Adrenal gland (tissue), 12 donors: ENCODE measurements around the gene GPLD1. TPM values are rescaled to one million over a fixed set of nuclear protein-coding genes. Genes with fewer than 3 reads are reported as not detected.
"Not testable (repeated sequence)": the region's sequence is repeated elsewhere in the genome, so short reads cannot be mapped to it uniquely, and the experiment has no call there.

ENCODE experiments used
- DNase-seq, 7 donors: peaks; one replicate each; pipeline ENCODE4 v3.0.0-alpha.2; 2019 to 2020
- H3K27ac ChIP-seq, 5 donors: fragments of 200-600 bp; sonication (generic) in 4 of 5; 1 replicate in 3 of 5; 2 replicates in 2 of 5; pipeline versions ENCODE4 v1.5.1 to v1.8.0; 2016 to 2020; ENCODE audit warnings: mild to moderate bottlenecking in 1 of 5
- H3K27me3 ChIP-seq: fragments of 200-600 bp; 2 replicates; pipeline ENCODE4 v1.8.0; 2021
- H3K36me3 ChIP-seq, 2 donors: fragments of 200-600 bp; replicated peaks in 1 of 2; 1 replicate in 1 of 2; 2 replicates in 1 of 2; pipeline versions ENCODE4 v1.5.1 to v1.8.0; 2018 to 2022
- H3K4me1 ChIP-seq, 2 donors: fragments of 200-600 bp; replicated peaks in 1 of 2; 1 replicate in 1 of 2; 2 replicates in 1 of 2; pipeline versions ENCODE4 v1.5.1 to v1.8.0; 2018 to 2021
- H3K4me3 ChIP-seq, 4 donors: fragments of 200-600 bp; sonication (generic) in 3 of 4; one replicate each; pipeline ENCODE4 v1.5.1; 2016 to 2018
- H3K9me3 ChIP-seq, 3 donors: fragments of 200-600 bp; sonication (generic) in 1 of 3; replicated peaks in 1 of 3; 1 replicate in 2 of 3; 2 replicates in 1 of 3; pipeline versions ENCODE4 v1.5.1 to v1.8.0; 2016 to 2021
- CTCF ChIP-seq, 6 experiments: fragments of 450-650 bp in 4 of 6; fragments of 200-600 bp in 2 of 6; sonication (generic) in 1 of 6; IDR thresholded peaks; 1 replicate in 5 of 6; 2 replicates in 1 of 6; pipeline versions ENCODE4 v1.5.1 to v1.8.0; 2016 to 2021; ENCODE audit warnings: antibody characterized with exemption in 6 of 6, mild to moderate bottlenecking in 2 of 6, moderate library complexity in 1 of 6
- POLR2A ChIP-seq, 2 donors: fragments of 450-650 bp; IDR thresholded peaks; one replicate each; pipeline ENCODE4 v1.6.1; 2017; ENCODE audit warnings: antibody characterized with exemption in 2 of 2, mild to moderate bottlenecking in 2 of 2, moderate library complexity in 1 of 2
- WGBS, 4 donors: extraction: QIAGEN DNeasy Blood & Tissue Kit in 2 of 4; methylation state at CpG; one replicate each; pipeline versions ENCODE4 v1.1.5 to v1.1.7; 2013 to 2017; 5-methylcytosine and 5-hydroxymethylcytosine counted together
- intact Hi-C, 2 donors: fragments of 100-400 bp; cut with DNase I; formaldehyde crosslinking; loops; one replicate each; pipeline versions ENCODE4 v1.14.1 to v1.15.0; 2022 to 2023
- polyA plus RNA-seq, 3 donors: library from polyadenylated mRNA; stranded (reverse); fragments of 200-250 nt in 2 of 3; fragments of 350-450 nt in 1 of 3; fragmentation: Illumina TruSeq in 1 of 3; extraction: RNeasy Lipid Tissue Mini Kit (QIAGEN cat#74804) in 1 of 3; gene quantifications; one replicate each; pipeline ENCODE4 v1.2.3, GENCODE V29; 2013 to 2014
- total RNA-seq, 9 donors: library from RNA; depleted of rRNA in 4 of 9; stranded (reverse); fragments of >200 nt in 4 of 9; fragments of 120-200 nt in 1 of 9; fragmentation: NEBNext Ultra II Directional in 1 of 9; extraction: Animal tissue kit (Norgen Biotek cat#: 25700) in 1 of 9; gene quantifications; one replicate each; pipeline versions ENCODE4 v1.1.0 to v1.2.4, GENCODE V29; 2013 to 2023
- donor health status: healthy with polysubstance abuse.
- donor health status: Bipolar disorder and iron deficiency.
- donor health status: DM: yes; HTN: yes; CAD: no.
- donor health status: DM: no; HTN: no; CAD: no.
- donor health status: DM: no; HTN: no; CAD: no.
- donor health status: DM: yes; HTN: yes; CAD: no.

Gene GPLD1
- total and polyA plus RNA-seq, 12 donors = 0.34 to 1.8 (median 0.98) TPM

- no peak for DNase-seq
- H3K4me1 ChIP-seq = no peaks in the 10 kb centered on the region
- H3K36me3 ChIP-seq = peaks cover 0 to 85% of the 10 kb centered on the region in 2 donors
- no peaks in the 10 kb centered on the region for H3K9me3 ChIP-seq
- H3K4me3 ChIP-seq = no peak overlapping the region
- intact Hi-C loops = no loop called here
- no peaks in the 10 kb centered on the region for H3K27me3 ChIP-seq
- TF ChIP-seq POLR2A (IDR thresholded peaks at IDR 0.05) = no peak
- no peak for TF ChIP-seq CTCF (IDR thresholded peaks at IDR 0.05)
- no peak overlapping the region for H3K27ac ChIP-seq
These were observed 69.9 kb downstream of the GPLD1 start for GRCh38 chr6:24419526-24419925.

GRCh38 chr6:24415753-24416152, 73.6 kb downstream of the GPLD1 start:
- intact Hi-C loops = no loop called here
- peaks cover 0 to 79% of the 10 kb centered on the region in 2 donors for H3K36me3 ChIP-seq
- no peaks in the 10 kb centered on the region for H3K27me3 ChIP-seq
- no peak overlapping the region for H3K4me3 ChIP-seq
- H3K4me1 ChIP-seq = no peaks in the 10 kb centered on the region
- DNase-seq = no peak
- TF ChIP-seq CTCF (IDR thresholded peaks at IDR 0.05) (no peak), POLR2A (IDR thresholded peaks at IDR 0.05) (no peak)
- no peaks in the 10 kb centered on the region for H3K9me3 ChIP-seq
- H3K27ac ChIP-seq = no peak overlapping the region
- 85 to 95% (median 92%) methylated on average over 4 of the region's 4 CpGs for WGBS, 4 donors

- H3K27me3 ChIP-seq, DNase-seq, H3K9me3 ChIP-seq, H3K27ac ChIP-seq, H3K4me3 ChIP-seq, H3K4me1 ChIP-seq, intact Hi-C loops: not testable (repeated sequence)
- peaks cover 0 to 83% of the 10 kb centered on the region in 2 donors for H3K36me3 ChIP-seq
- 96 to 99% (median 98%) methylated on average over 15 of the region's 15 CpGs for WGBS, 4 donors
These were observed 74.8 kb downstream of the GPLD1 start for GRCh38 chr6:24414531-24414930.

DNA sequence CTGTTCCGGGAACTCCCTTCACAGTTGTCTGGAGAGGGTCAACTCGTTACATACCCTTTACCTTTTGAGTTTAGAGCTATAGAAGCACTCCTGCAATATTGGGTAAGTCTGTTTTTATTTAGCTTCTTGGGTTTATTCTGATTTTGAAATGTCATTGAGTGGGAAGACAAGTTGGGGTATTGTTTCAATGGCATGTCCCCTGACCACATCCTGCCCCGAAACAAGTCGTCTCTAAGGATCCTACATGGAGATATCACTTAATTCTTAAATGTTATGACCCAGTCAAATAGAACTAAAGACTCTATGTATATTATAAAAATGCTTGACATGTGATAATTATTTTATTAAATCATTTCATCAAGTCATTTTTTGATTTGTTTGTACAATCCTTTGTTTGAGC, 77.1 kb downstream of the GPLD1 start:
- Histone ChIP-seq H3K27me3 (no peaks in the 10 kb centered on the region), H3K9me3 (no peaks in the 10 kb centered on the region), H3K4me3 (no peak overlapping the region), H3K4me1 (peaks cover 0 to 5% of the 10 kb centered on the region in 2 donors), H3K27ac (no peak overlapping the region), H3K36me3 (peaks cover 0 to 83% of the 10 kb centered on the region in 2 donors)
- TF ChIP-seq POLR2A (IDR thresholded peaks at IDR 0.05) (no peak), CTCF (IDR thresholded peaks at IDR 0.05) (no peak)
- 96 to 98% (median 97%) methylated on average over 4 of the region's 4 CpGs for WGBS, 4 donors
- no peak for DNase-seq
- intact Hi-C loops = no loop called here

GRCh38 chr6:24410622-24411021, 78.8 kb downstream of the GPLD1 start:
- no peak for DNase-seq
- peaks cover 0 to 72% of the 10 kb centered on the region in 2 donors for H3K36me3 ChIP-seq
- no peaks in the 10 kb centered on the region for H3K27me3 ChIP-seq
- no peaks in the 10 kb centered on the region for H3K9me3 ChIP-seq
- intact Hi-C loops = no loop called here
- WGBS, 4 donors = 86 to 100% (median 93%) methylated on average over 3 of the region's 3 CpGs
- no peak overlapping the region for H3K4me3 ChIP-seq
- TF ChIP-seq POLR2A (IDR thresholded peaks at IDR 0.05) = no peak
- no peak for TF ChIP-seq CTCF (IDR thresholded peaks at IDR 0.05)
- peaks cover 0 to 5% of the 10 kb centered on the region in 2 donors for H3K4me1 ChIP-seq
- no peak overlapping the region for H3K27ac ChIP-seq
